Kidney (tissue), 14 donors: ENCODE data around the gene SLC30A3. TPM values are rescaled to one million over a fixed set of nuclear protein-coding genes. Genes with fewer than 3 reads are reported as not detected.

ENCODE experiments used
- DNase-seq, 5 donors: peaks; one replicate each; pipeline ENCODE4 v3.0.0-alpha.2; 2013 to 2020
- FAIRE-seq: peaks from 2 replicates; lab custom pipeline; 2012; peaks lifted over from hg19 to GRCh38; lab: Jason Lieb, UNC
- H3K27ac ChIP-seq, 2 donors: one replicate each; pipeline ENCODE4 v1.7.0; 2013; ENCODE audit warnings: low read depth in 2 of 2, low read length in 2 of 2, inconsistent platforms in 1 of 2
- H3K27me3 ChIP-seq: one replicate; pipeline ENCODE4 v1.7.1; 2013; ENCODE audit warnings: low read length, inconsistent platforms; ENCODE audit not compliant: control insufficient read depth, insufficient read depth
- H3K36me3 ChIP-seq, 3 donors: one replicate each; pipeline versions ENCODE4 v1.7.0 to v1.7.1; 2013; ENCODE audit warnings: low read length in 3 of 3, control low read depth in 1 of 3, inconsistent platforms in 1 of 3; ENCODE audit not compliant: insufficient read depth in 3 of 3, control insufficient read depth in 2 of 3
- H3K4me1 ChIP-seq, 3 donors: one replicate each; pipeline versions ENCODE4 v1.7.0 to v1.7.1; 2013; ENCODE audit warnings: low read length in 3 of 3, inconsistent platforms in 1 of 3, low read depth in 1 of 3; ENCODE audit not compliant: control insufficient read depth in 2 of 3, insufficient read depth in 2 of 3
- H3K4me3 ChIP-seq, 3 donors: one replicate each; pipeline versions ENCODE4 v1.7.0 to v1.8.1; 2013; ENCODE audit warnings: low read length in 3 of 3, control low read depth in 1 of 3, inconsistent platforms in 1 of 3
- H3K9ac ChIP-seq, 3 donors: one replicate each; pipeline versions ENCODE4 v1.7.0 to v1.7.1; 2013; ENCODE audit warnings: low read length in 3 of 3, control low read depth in 1 of 3, inconsistent platforms in 1 of 3
- H3K9me3 ChIP-seq, 3 donors: one replicate each; pipeline versions ENCODE4 v1.7.0 to v1.7.1; 2013; ENCODE audit warnings: low read length in 3 of 3, control low read depth in 1 of 3, inconsistent platforms in 1 of 3; ENCODE audit not compliant: control insufficient read depth in 2 of 3, insufficient read depth in 1 of 3
- intact Hi-C: fragments of 100-400 bp; cut with DNase I; formaldehyde crosslinking; loops from one replicate; pipeline ENCODE4 v1.11.1; 2022
- polyA plus RNA-seq: library from polyadenylated mRNA; stranded (reverse); fragments of 350-450 nt; fragmentation: Illumina TruSeq; extraction: RNeasy Lipid Tissue Mini Kit (QIAGEN cat#74804); gene quantifications from one replicate; pipeline ENCODE4 v1.2.3, GENCODE V29; 2014; ENCODE audit warnings: low read depth, low replicate concordance; ENCODE audit not compliant: insufficient read depth
- total RNA-seq: library from RNA; stranded (reverse); fragmentation: NEBNext Ultra II Directional; extraction: Animal tissue kit (Norgen Biotek cat#: 25700); gene quantifications from one replicate; pipeline ENCODE4 v1.2.1, GENCODE V29; 2021
- TF ChIP-seq, protein P1 (sequence below): IDR thresholded peaks from 3 replicates; pipeline ENCODE4 v1.5.1; 2012; ENCODE audit warnings: mild to moderate bottlenecking, moderate library complexity, borderline replicate concordance; ENCODE audit not compliant: insufficient read depth; ENCODE audit errors: extremely low read depth
- donor health status: control.
- donor health status: control.
- donor health status: control.
- donor health status: control.
- donor health status: control.
- donor health status: DM: yes; HTN: yes; CAD: no.
- donor health status: Normal renal cell carcinoma (clear cell type).

Gene SLC30A3
- total and polyA plus RNA-seq, 2 donors from 2014 or later, result 0.31 TPM; not detected in 1

DNA sequence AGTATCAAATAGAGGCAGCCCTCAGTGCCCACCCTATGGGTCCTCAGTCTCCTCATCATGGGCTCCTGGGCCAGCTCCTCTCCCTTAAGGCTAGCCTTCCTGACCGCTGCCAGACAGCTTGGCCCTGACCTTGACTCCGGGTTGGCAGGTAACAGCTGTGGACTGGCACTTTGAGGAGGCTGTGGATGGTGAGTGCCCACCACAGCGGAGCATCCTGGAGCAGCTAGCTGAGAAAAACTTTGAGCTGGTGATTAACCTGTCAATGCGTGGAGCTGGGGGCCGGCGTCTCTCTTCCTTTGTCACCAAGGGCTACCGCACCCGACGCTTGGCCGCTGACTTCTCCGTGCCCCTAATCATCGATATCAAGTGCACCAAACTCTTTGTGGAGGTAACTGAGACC is 26.7 kb downstream of the SLC30A3 start:
- H3K9ac ChIP-seq, result no peak overlapping the region
- no peaks in the 10 kb centered on the region for H3K9me3 ChIP-seq
- intact Hi-C loops, result no loop called here
- no peak overlapping the region for H3K4me3 ChIP-seq
- TF ChIP-seq, protein P1, sequence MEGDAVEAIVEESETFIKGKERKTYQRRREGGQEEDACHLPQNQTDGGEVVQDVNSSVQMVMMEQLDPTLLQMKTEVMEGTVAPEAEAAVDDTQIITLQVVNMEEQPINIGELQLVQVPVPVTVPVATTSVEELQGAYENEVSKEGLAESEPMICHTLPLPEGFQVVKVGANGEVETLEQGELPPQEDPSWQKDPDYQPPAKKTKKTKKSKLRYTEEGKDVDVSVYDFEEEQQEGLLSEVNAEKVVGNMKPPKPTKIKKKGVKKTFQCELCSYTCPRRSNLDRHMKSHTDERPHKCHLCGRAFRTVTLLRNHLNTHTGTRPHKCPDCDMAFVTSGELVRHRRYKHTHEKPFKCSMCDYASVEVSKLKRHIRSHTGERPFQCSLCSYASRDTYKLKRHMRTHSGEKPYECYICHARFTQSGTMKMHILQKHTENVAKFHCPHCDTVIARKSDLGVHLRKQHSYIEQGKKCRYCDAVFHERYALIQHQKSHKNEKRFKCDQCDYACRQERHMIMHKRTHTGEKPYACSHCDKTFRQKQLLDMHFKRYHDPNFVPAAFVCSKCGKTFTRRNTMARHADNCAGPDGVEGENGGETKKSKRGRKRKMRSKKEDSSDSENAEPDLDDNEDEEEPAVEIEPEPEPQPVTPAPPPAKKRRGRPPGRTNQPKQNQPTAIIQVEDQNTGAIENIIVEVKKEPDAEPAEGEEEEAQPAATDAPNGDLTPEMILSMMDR, result no peak
- no peaks in the 10 kb centered on the region for H3K27me3 ChIP-seq
- H3K4me1 ChIP-seq, result no peaks in the 10 kb centered on the region
- no peak for DNase-seq
- no peak for FAIRE-seq
- H3K36me3 ChIP-seq, result peaks cover 13 to 71% (median 61%) of the 10 kb centered on the region in 3 donors
- H3K27ac ChIP-seq, result no peak overlapping the region

DNA sequence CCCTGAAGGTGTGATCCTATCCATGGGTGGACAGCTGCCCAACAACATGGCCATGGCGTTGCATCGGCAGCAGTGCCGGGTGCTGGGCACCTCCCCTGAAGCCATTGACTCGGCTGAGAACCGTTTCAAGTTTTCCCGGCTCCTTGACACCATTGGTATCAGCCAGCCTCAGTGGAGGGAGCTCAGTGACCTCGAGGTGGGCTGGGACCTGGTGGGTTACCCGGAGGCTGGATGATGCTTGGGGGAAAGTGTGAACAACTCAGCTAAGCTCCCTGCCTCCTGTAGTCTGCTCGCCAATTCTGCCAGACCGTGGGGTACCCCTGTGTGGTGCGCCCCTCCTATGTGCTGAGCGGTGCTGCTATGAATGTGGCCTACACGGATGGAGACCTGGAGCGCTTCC is 29.5 kb downstream of the SLC30A3 start:
- no peaks in the 10 kb centered on the region for H3K4me1 ChIP-seq
- H3K9ac ChIP-seq, result no peak overlapping the region
- H3K9me3 ChIP-seq, result no peaks in the 10 kb centered on the region
- intact Hi-C loops, result no loop called here
- peaks cover 13 to 65% (median 49%) of the 10 kb centered on the region in 3 donors for H3K36me3 ChIP-seq
- no peak overlapping the region for H3K4me3 ChIP-seq
- FAIRE-seq (no peak), DNase-seq (no peak)
- H3K27ac ChIP-seq, result no peak overlapping the region
- no peaks in the 10 kb centered on the region for H3K27me3 ChIP-seq
- TF ChIP-seq, protein P1, result no peak

DNA sequence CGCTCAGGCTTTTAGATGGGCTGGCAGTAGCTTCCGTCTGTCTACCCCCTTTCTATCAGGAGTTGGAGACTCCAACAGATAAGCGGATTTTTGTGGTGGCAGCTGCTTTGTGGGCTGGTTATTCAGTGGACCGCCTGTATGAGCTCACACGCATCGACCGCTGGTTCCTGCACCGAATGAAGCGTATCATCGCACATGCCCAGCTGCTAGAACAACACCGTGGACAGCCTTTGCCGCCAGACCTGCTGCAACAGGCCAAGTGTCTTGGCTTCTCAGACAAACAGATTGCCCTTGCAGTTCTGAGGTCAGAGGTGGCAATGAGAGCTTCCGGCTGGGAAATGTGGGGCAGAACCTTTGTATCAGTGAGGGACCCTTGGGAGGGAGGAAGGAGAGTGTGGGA is 30.9 kb downstream of the SLC30A3 start:
- intact Hi-C loops, result no loop called here
- Histone ChIP-seq H3K27me3 (no peaks in the 10 kb centered on the region), H3K36me3 (peaks cover 15 to 57% (median 44%) of the 10 kb centered on the region in 3 donors), H3K9ac (no peak overlapping the region), H3K4me3 (no peak overlapping the region), H3K4me1 (no peaks in the 10 kb centered on the region), H3K9me3 (no peaks in the 10 kb centered on the region), H3K27ac (no peak overlapping the region)
- FAIRE-seq (no peak), DNase-seq (no peak)
- TF ChIP-seq, protein P1, result no peak

DNA sequence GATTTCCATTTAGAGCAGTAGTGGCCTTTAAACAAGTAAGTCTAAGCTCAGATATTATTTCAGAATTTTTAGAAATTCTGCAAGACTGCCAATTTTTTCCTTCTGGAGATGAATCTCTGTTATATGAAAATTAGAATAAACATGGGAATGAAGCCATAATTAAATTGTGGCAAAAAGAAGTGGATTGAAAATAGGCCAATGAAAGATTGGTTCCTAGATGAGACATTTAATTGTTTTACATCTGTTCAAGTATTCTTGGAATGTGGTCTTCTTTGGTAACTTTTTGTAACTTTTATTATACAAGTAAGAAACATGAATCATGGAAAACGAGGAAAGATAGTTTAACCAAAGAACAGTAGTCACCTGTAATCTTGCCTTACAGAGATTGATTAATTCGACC is 35.3 kb downstream of the SLC30A3 start:
- H3K27ac ChIP-seq, result no peak overlapping the region
- no peaks in the 10 kb centered on the region for H3K27me3 ChIP-seq
- H3K9ac ChIP-seq, result no peak overlapping the region
- no peak for FAIRE-seq
- intact Hi-C loops, result no loop called here
- no peak for DNase-seq
- H3K4me1 ChIP-seq, result no peaks in the 10 kb centered on the region
- no peak overlapping the region for H3K4me3 ChIP-seq
- H3K9me3 ChIP-seq, result no peaks in the 10 kb centered on the region
- peaks cover 7 to 48% (median 36%) of the 10 kb centered on the region in 3 donors for H3K36me3 ChIP-seq
- TF ChIP-seq, protein P1, result no peak
